Smooth muscle cell (in vitro differentiated cells): ENCODE measurements around the gene UNCX. TPM values are rescaled to one million over a fixed set of nuclear protein-coding genes. Genes with fewer than 3 reads are reported as not detected.

Source experiments
- DNase-seq: peaks from one replicate; lab custom pipeline; 2025; ENCODE audit not compliant: unreplicated experiment; lab: John Stamatoyannopoulos, UW
- H2AFZ ChIP-seq: fragments of 200-600 bp; sonication (generic); 2 replicates; pipeline ENCODE4 v1.6.0; 2016; ENCODE audit warnings: antibody characterized with exemption, low read depth, mild to moderate bottlenecking
- H3F3A ChIP-seq: fragments of 200-600 bp; sonication (generic); 2 replicates; pipeline ENCODE4 v1.6.0; 2017; ENCODE audit warnings: antibody characterized with exemption, low read depth
- H3K27ac ChIP-seq: fragments of 200-600 bp; sonication (generic); 2 replicates; pipeline ENCODE4 v1.5.1; 2016; ENCODE audit warnings: low read depth, mild to moderate bottlenecking
- H3K27me3 ChIP-seq: fragments of 200-600 bp; sonication (generic); 2 replicates; pipeline ENCODE4 v1.6.1; 2016; ENCODE audit warnings: low read depth, mild to moderate bottlenecking
- H3K36me3 ChIP-seq: fragments of 200-600 bp; sonication (generic); 2 replicates; pipeline ENCODE4 v1.5.1; 2016; ENCODE audit warnings: low read depth
- H3K4me1 ChIP-seq: fragments of 200-600 bp; sonication (generic); 2 replicates; pipeline ENCODE4 v1.5.1; 2016; ENCODE audit warnings: low read depth
- H3K4me2 ChIP-seq: fragments of 200-600 bp; sonication (generic); 2 replicates; pipeline ENCODE4 v1.6.0; 2016; ENCODE audit warnings: mild to moderate bottlenecking
- H3K4me3 ChIP-seq: fragments of 200-600 bp; sonication (generic); 2 replicates; pipeline ENCODE4 v1.5.1; 2016; ENCODE audit warnings: mild to moderate bottlenecking
- H3K79me2 ChIP-seq: fragments of 200-600 bp; sonication (generic); 2 replicates; pipeline ENCODE4 v1.6.0; 2016; ENCODE audit warnings: low read depth, mild to moderate bottlenecking
- H3K9ac ChIP-seq: fragments of 200-600 bp; sonication (generic); 2 replicates; pipeline ENCODE4 v1.6.0; 2016; ENCODE audit warnings: low read depth
- H3K9me3 ChIP-seq: fragments of 200-600 bp; sonication (generic); replicated peaks from 2 replicates; pipeline ENCODE4 v1.5.1; 2016; ENCODE audit warnings: low read depth
- H4K20me1 ChIP-seq: fragments of 200-600 bp; sonication (generic); 2 replicates; pipeline ENCODE4 v1.6.0; 2016; ENCODE audit warnings: low read depth
- CTCF ChIP-seq: fragments of 200-600 bp; sonication (generic); IDR thresholded peaks from 2 replicates; pipeline ENCODE4 v1.5.1; 2017; ENCODE audit warnings: borderline replicate concordance, mild to moderate bottlenecking, antibody characterized with exemption; ENCODE audit not compliant: insufficient read depth, poor library complexity, severe bottlenecking
- WGBS: methylation state at CpG from one replicate; pipeline ENCODE4 v1.1.7; 2016; ENCODE audit warnings: low lambda C conversion rate; 5-methylcytosine and 5-hydroxymethylcytosine counted together
- polyA plus RNA-seq: library from polyadenylated mRNA; unstranded; fragments of >200 nt; fragmentation: Nextera tagmentation; extraction: Ambion mirVana; gene quantifications from 2 replicates; pipeline ENCODE4 v1.2.1, GENCODE V29; 2016
- total RNA-seq: library from RNA; depleted of rRNA; stranded (reverse); fragments of >200 nt; gene quantifications from 2 replicates; pipeline ENCODE4 v1.2.3, GENCODE V29; 2014

Gene UNCX
- total and polyA plus RNA-seq, 2 experiments from 2014 or later = not detected

GRCh38 chr7:1243964-1244416, 11.3 kb downstream of the UNCX start:
- H3K36me3 ChIP-seq = no peaks in the 10 kb centered on the region
- 4% methylated on average over 24 of the region's 24 CpGs for WGBS
- DNase-seq = no peak

GRCh38 chr7:1244700-1245523, 12.2 kb downstream of the UNCX start:
- no peaks in the 10 kb centered on the region for H3K9me3 ChIP-seq
- peaks cover 100% of the 10 kb centered on the region for H3K27me3 ChIP-seq
- H3K27ac ChIP-seq = no peak overlapping the region
- WGBS = 10% methylated on average over 14 of the region's 14 CpGs
- TF ChIP-seq CTCF = no peak
- no peaks in the 10 kb centered on the region for H4K20me1 ChIP-seq
- no peak overlapping the region for H3K4me3 ChIP-seq
- H3K4me2 ChIP-seq = no peak overlapping the region
- no peak overlapping the region for H2AFZ ChIP-seq
- peaks cover 25% of the 10 kb centered on the region for H3K4me1 ChIP-seq
- DNase-seq = no peak
- no peaks in the 10 kb centered on the region for H3K79me2 ChIP-seq
- H3K36me3 ChIP-seq = no peaks in the 10 kb centered on the region
- H3K9ac ChIP-seq = no peak overlapping the region
- H3F3A ChIP-seq = no peaks in the 10 kb centered on the region

More at GRCh38 chr7:1243964-1244416, 11.3 kb downstream of the UNCX start:
- Histone ChIP-seq H3K9ac (no peak overlapping the region), H3K27ac (no peak overlapping the region), H3F3A (no peaks in the 10 kb centered on the region), H3K4me2 (no peak overlapping the region), H2AFZ (no peak overlapping the region), H3K4me1 (peaks cover 25% of the 10 kb centered on the region), H3K9me3 (no peaks in the 10 kb centered on the region), H4K20me1 (no peaks in the 10 kb centered on the region), H3K27me3 (peaks cover 100% of the 10 kb centered on the region), H3K4me3 (no peak overlapping the region), H3K79me2 (no peaks in the 10 kb centered on the region)
- no peak for TF ChIP-seq CTCF

- Histone ChIP-seq H3K4me2 (no peak overlapping the region), H3K9ac (no peak overlapping the region), H4K20me1 (no peaks in the 10 kb centered on the region), H3K9me3 (no peaks in the 10 kb centered on the region), H3F3A (no peaks in the 10 kb centered on the region), H3K36me3 (no peaks in the 10 kb centered on the region), H3K79me2 (no peaks in the 10 kb centered on the region), H3K27ac (no peak overlapping the region), H3K4me3 (no peak overlapping the region), H2AFZ (no peak overlapping the region), H3K4me1 (peaks cover 25% of the 10 kb centered on the region), H3K27me3 (peaks cover 100% of the 10 kb centered on the region)
- WGBS = 47% methylated on average over 12 of the region's 12 CpGs
- TF ChIP-seq CTCF = no peak
- DNase-seq = no peak
Observed at GRCh38 chr7:1245524-1246050, 12.9 kb downstream of the UNCX start.
